Measurements from ENCODE around the gene PPP2R2C.

PPP2R2C gene

DNA sequence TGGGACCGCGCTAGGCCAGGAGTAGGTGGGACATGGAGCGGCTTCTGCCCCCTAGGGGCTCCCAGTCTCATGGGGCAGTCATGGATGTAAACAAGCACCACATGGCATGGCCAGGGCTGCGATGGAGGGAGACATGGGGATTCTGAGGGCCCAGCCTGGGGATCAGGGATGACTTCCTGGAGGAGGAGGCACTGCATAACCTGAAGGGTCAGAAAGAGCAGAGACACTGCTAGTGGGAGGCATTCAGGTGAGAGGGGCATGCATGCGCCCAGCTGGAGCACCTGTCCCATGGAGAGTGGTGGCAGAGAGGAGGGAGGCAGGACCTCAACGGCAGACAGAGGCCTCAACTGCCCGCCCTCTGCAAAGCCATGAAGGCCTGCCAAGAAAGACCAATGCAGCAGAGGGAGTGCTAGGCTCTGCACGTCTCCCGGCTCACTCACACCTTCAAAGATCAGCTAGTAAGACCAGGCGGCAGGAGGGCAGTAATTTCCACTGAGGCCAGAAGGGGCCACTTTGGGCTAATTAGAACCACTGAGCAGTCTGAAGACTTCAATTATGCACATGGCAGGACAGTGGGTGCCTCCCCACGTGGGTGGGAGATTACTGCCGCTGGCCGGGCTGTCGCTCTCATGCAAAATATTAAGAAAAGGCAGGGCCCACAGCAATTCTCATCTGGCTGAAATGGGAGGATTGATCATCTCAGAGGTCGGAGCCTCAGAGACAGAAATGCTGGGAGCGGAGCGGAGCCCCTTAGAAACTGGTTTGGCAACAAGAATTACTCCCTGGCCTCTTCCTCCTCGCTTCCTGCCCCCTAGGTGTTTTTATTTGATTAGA lies 69.6 kb downstream of the PPP2R2C start:
- Histone ChIP-seq H4K20me1 (ENCODE audit: insufficient read depth, low read length) (no peaks in the 10 kb centered on the region), H3K27me3 (ENCODE audit: insufficient read depth, low read length, poor library complexity) (peaks cover 22% of the 10 kb centered on the region), H2AFZ (ENCODE audit: low read depth, low read length) (no peak overlapping the region), H3K36me3 (ENCODE audit: insufficient read depth, low read length) (no peaks in the 10 kb centered on the region), H3K27ac (ENCODE audit: low read length) (no peak overlapping the region), H3K9me3 (ENCODE audit: insufficient read depth, low read length, severe bottlenecking) (no peaks in the 10 kb centered on the region), H3K4me3 (ENCODE audit: low read depth in 1 of 2, low read length in 2 of 2) (no peak overlapping the region), H3K79me2 (ENCODE audit: insufficient read depth, low read length) (no peaks in the 10 kb centered on the region), H3K9ac (ENCODE audit: low read depth, low read length) (no peak overlapping the region), H3K4me1 (ENCODE audit: insufficient read depth, low read length) (no peaks in the 10 kb centered on the region), H3K4me2 (ENCODE audit: insufficient read depth, low read length) (no peak overlapping the region)
- no peak for ATAC-seq (ENCODE audit: insufficient read depth, low read depth)
- TF ChIP-seq, protein P1, sequence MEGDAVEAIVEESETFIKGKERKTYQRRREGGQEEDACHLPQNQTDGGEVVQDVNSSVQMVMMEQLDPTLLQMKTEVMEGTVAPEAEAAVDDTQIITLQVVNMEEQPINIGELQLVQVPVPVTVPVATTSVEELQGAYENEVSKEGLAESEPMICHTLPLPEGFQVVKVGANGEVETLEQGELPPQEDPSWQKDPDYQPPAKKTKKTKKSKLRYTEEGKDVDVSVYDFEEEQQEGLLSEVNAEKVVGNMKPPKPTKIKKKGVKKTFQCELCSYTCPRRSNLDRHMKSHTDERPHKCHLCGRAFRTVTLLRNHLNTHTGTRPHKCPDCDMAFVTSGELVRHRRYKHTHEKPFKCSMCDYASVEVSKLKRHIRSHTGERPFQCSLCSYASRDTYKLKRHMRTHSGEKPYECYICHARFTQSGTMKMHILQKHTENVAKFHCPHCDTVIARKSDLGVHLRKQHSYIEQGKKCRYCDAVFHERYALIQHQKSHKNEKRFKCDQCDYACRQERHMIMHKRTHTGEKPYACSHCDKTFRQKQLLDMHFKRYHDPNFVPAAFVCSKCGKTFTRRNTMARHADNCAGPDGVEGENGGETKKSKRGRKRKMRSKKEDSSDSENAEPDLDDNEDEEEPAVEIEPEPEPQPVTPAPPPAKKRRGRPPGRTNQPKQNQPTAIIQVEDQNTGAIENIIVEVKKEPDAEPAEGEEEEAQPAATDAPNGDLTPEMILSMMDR (IDR thresholded peaks at IDR 0.05; ENCODE audit: borderline replicate concordance, extremely low read depth, low read length, poor library complexity, severe bottlenecking): no peak
- TF ChIP-seq EZH2 (IDR thresholded peaks at IDR 0.05; ENCODE audit: borderline replicate concordance, low read depth, low read length, severe bottlenecking): no peak
- no peak for DNase-seq

- H2AFZ ChIP-seq (ENCODE audit: low read depth, low read length): no peak overlapping the region
- H3K36me3 ChIP-seq (ENCODE audit: insufficient read depth, low read length): no peaks in the 10 kb centered on the region
- H4K20me1 ChIP-seq (ENCODE audit: insufficient read depth, low read length): no peaks in the 10 kb centered on the region
- no peak overlapping the region for H3K4me2 ChIP-seq (ENCODE audit: insufficient read depth, low read length)
- H3K9me3 ChIP-seq (ENCODE audit: insufficient read depth, low read length, severe bottlenecking): no peaks in the 10 kb centered on the region
- no peaks in the 10 kb centered on the region for H3K79me2 ChIP-seq (ENCODE audit: insufficient read depth, low read length)
- H3K27ac ChIP-seq (ENCODE audit: low read length): no peak overlapping the region
- no peak overlapping the region for H3K4me3 ChIP-seq (ENCODE audit: low read depth in 1 of 2, low read length in 2 of 2)
- no peaks in the 10 kb centered on the region for H3K4me1 ChIP-seq (ENCODE audit: insufficient read depth, low read length)
- DNase-seq (no peak), ATAC-seq (ENCODE audit: insufficient read depth, low read depth) (no peak)
- peaks cover 22% of the 10 kb centered on the region for H3K27me3 ChIP-seq (ENCODE audit: insufficient read depth, low read length, poor library complexity)
- no peak for TF ChIP-seq EZH2 (IDR thresholded peaks at IDR 0.05; ENCODE audit: borderline replicate concordance, low read depth, low read length, severe bottlenecking)
- TF ChIP-seq, protein P1 (IDR thresholded peaks at IDR 0.05; ENCODE audit: borderline replicate concordance, extremely low read depth, low read length, poor library complexity, severe bottlenecking): no peak
- no peak overlapping the region for H3K9ac ChIP-seq (ENCODE audit: low read depth, low read length)
Measured at GRCh38 chr4:6401797-6402196, 70.6 kb downstream of the PPP2R2C start.

- TF ChIP-seq EZH2 (IDR thresholded peaks at IDR 0.05; ENCODE audit: borderline replicate concordance, low read depth, low read length, severe bottlenecking): no peak
- TF ChIP-seq, protein P1 (IDR thresholded peaks at IDR 0.05; ENCODE audit: borderline replicate concordance, extremely low read depth, low read length, poor library complexity, severe bottlenecking): no peak
- no peaks in the 10 kb centered on the region for H3K79me2 ChIP-seq (ENCODE audit: insufficient read depth, low read length)
- no peaks in the 10 kb centered on the region for H3K36me3 ChIP-seq (ENCODE audit: insufficient read depth, low read length)
- no peaks in the 10 kb centered on the region for H4K20me1 ChIP-seq (ENCODE audit: insufficient read depth, low read length)
- no peak overlapping the region for H3K4me2 ChIP-seq (ENCODE audit: insufficient read depth, low read length)
- H3K9ac ChIP-seq (ENCODE audit: low read depth, low read length): no peak overlapping the region
- H2AFZ ChIP-seq (ENCODE audit: low read depth, low read length): no peak overlapping the region
- H3K9me3 ChIP-seq (ENCODE audit: insufficient read depth, low read length, severe bottlenecking): no peaks in the 10 kb centered on the region
- no peaks in the 10 kb centered on the region for H3K4me1 ChIP-seq (ENCODE audit: insufficient read depth, low read length)
- H3K27me3 ChIP-seq (ENCODE audit: insufficient read depth, low read length, poor library complexity): peaks cover 14% of the 10 kb centered on the region
- DNase-seq (no peak), ATAC-seq (ENCODE audit: insufficient read depth, low read depth) (no peak)
- H3K4me3 ChIP-seq (ENCODE audit: low read depth in 1 of 2, low read length in 2 of 2): no peak overlapping the region
- H3K27ac ChIP-seq (ENCODE audit: low read length): no peak overlapping the region
Measured at GRCh38 chr4:6396696-6397236, 75.6 kb downstream of the PPP2R2C start.
